Posterior cingulate gyrus (tissue), 11 donors: ENCODE results near the gene OPCML.

Experiments used
- DNase-seq, 10 donors: peaks; one replicate each; pipeline versions ENCODE4 v3.0.0 to v3.0.0-alpha.2; 2020 to 2021; ENCODE audit warnings: mixed read lengths in 3 of 10
- intact Hi-C: fragments of 100-400 bp; cut with DNase I; formaldehyde crosslinking; loops from one replicate; pipeline ENCODE4 v1.15.1; 2023

Gene OPCML

GRCh38 chr11:132504501-132505041 is 1027.7 kb downstream of the OPCML start:
- intact Hi-C loops = no loop called here
- no peak for DNase-seq

GRCh38 chr11:132501356-132501755 is 1030.9 kb downstream of the OPCML start:
- no peak for DNase-seq
- intact Hi-C loops = no loop called here

- no peak for DNase-seq
- intact Hi-C loops = no loop called here
Observed at GRCh38 chr11:132499661-132500060, 1032.6 kb downstream of the OPCML start.

GRCh38 chr11:132496341-132496740 is 1036.0 kb downstream of the OPCML start:
- no peak for DNase-seq
- intact Hi-C loops = no loop called here

GRCh38 chr11:132493801-132494200 is 1038.5 kb downstream of the OPCML start:
- DNase-seq = no peak

GRCh38 chr11:132490978-132491377 is 1041.3 kb downstream of the OPCML start:
- intact Hi-C loops = no loop called here
- DNase-seq = no peak

More at GRCh38 chr11:132493801-132494200, 1038.5 kb downstream of the OPCML start:
- intact Hi-C loops = no loop called here

GRCh38 chr11:132486060-132486459 is 1046.2 kb downstream of the OPCML start:
- intact Hi-C loops = no loop called here
- DNase-seq = no peak

- intact Hi-C loops = no loop called here
Observed at GRCh38 chr11:132475026-132475425, 1057.3 kb downstream of the OPCML start.

GRCh38 chr11:132472411-132473172 is 1059.7 kb downstream of the OPCML start:
- intact Hi-C loops = no loop called here
- peak in 9 of 10 donors; percentile 14 to 88 (median 42) for DNase-seq

More at GRCh38 chr11:132475026-132475425, 1057.3 kb downstream of the OPCML start:
- DNase-seq = no peak

- DNase-seq = no peak
- intact Hi-C loops = no loop called here
Observed at GRCh38 chr11:132471466-132471865, 1060.8 kb downstream of the OPCML start.

GRCh38 chr11:132466983-132467382 is 1065.3 kb downstream of the OPCML start:
- no peak for DNase-seq

GRCh38 chr11:132464939-132465338 is 1067.4 kb downstream of the OPCML start:
- intact Hi-C loops = no loop called here
- DNase-seq = no peak

More at GRCh38 chr11:132466983-132467382, 1065.3 kb downstream of the OPCML start:
- intact Hi-C loops = no loop called here

- intact Hi-C loops = no loop called here
- no peak for DNase-seq
Observed at GRCh38 chr11:132464003-132464342, 1068.3 kb downstream of the OPCML start.

- DNase-seq = no peak
- intact Hi-C loops = no loop called here
Observed at GRCh38 chr11:132463295-132464002, 1068.9 kb downstream of the OPCML start.

GRCh38 chr11:132459736-132460135 is 1072.6 kb downstream of the OPCML start:
- intact Hi-C loops = no loop called here
- no peak for DNase-seq

- no peak for DNase-seq
- intact Hi-C loops = no loop called here
Observed at GRCh38 chr11:132457445-132457844, 1074.9 kb downstream of the OPCML start.

GRCh38 chr11:132456751-132457328 is 1075.5 kb downstream of the OPCML start:
- intact Hi-C loops = no loop called here
- no peak for DNase-seq

GRCh38 chr11:132455044-132455443 is 1077.3 kb downstream of the OPCML start:
- no peak for DNase-seq

GRCh38 chr11:132453406-132453805 is 1078.9 kb downstream of the OPCML start:
- intact Hi-C loops = no loop called here
- no peak for DNase-seq

More at GRCh38 chr11:132455044-132455443, 1077.3 kb downstream of the OPCML start:
- intact Hi-C loops = no loop called here

GRCh38 chr11:132452616-132453015 is 1079.7 kb downstream of the OPCML start:
- no peak for DNase-seq
- intact Hi-C loops = no loop called here

- DNase-seq = no peak
- intact Hi-C loops = no loop called here
Observed at GRCh38 chr11:132451942-132452601, 1080.2 kb downstream of the OPCML start.
